ENCODE measurements around the gene AJAP1.
A peak's percentile ranks its signal among the peaks of the same experiment; 100 is the strongest.

DNA sequence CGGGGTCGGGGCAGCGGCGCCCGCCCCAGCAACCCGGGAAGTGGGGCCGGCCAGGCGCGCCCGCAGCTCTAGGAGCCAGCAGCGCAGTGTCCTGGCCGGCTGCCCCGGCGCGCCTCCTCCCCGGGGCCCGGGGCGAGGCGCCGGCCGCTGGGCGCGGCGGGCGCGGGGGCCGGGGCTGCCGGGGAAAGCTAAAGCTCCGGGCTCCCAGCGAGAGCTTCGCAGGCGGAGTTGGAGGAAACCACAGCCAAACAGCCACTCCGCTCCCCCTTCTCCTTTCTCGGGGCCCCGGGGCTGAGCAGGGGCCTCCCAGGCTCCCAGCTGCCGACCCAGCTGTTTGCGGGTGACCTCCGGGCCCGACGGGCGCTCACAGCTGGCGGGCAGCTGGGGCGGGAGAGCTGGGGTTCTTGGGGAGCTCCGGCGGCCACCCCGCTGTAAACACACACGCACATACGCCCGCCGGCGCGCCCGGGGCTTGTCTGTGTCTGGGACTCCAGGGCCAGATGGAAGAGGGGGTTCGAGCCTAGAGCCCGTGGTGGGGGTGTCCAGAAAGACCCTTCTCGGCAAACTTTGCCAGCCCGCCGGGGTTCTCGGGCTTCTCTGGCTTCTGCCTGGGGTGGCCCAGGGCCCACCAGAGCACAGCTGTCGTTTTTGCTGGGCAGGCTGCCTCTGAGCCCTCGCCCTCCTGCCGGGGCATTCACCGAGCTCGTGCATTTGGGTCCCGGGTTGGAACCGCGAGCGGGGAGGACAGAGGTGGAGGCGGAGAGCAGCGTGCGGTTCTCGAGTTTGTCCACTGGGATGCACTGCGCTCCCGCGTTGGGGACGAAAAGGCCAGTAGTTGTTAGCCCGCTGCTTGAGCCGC is 1.5 kb downstream of the AJAP1 start:
- no peak for TF ChIP-seq POLR2A (IDR thresholded peaks at IDR 0.05; ENCODE audit: borderline replicate concordance, extremely low read depth, insufficient read depth, insufficient read length)
- TF ChIP-seq, protein P1, sequence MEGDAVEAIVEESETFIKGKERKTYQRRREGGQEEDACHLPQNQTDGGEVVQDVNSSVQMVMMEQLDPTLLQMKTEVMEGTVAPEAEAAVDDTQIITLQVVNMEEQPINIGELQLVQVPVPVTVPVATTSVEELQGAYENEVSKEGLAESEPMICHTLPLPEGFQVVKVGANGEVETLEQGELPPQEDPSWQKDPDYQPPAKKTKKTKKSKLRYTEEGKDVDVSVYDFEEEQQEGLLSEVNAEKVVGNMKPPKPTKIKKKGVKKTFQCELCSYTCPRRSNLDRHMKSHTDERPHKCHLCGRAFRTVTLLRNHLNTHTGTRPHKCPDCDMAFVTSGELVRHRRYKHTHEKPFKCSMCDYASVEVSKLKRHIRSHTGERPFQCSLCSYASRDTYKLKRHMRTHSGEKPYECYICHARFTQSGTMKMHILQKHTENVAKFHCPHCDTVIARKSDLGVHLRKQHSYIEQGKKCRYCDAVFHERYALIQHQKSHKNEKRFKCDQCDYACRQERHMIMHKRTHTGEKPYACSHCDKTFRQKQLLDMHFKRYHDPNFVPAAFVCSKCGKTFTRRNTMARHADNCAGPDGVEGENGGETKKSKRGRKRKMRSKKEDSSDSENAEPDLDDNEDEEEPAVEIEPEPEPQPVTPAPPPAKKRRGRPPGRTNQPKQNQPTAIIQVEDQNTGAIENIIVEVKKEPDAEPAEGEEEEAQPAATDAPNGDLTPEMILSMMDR (IDR thresholded peaks at IDR 0.05 in 2 of 3, conservative IDR thresholded peaks at IDR 0.05 in 1 of 3; ENCODE audit: borderline replicate concordance in 1 of 3, insufficient read depth in 1 of 3, low read depth in 2 of 3, low read length in 2 of 3), result peak; percentile 13 to 57 (median 36); a peak in 4 of 6 replicates
- no peak for TF ChIP-seq SIN3A (IDR thresholded peaks at IDR 0.05; ENCODE audit: low read depth)
- no peak for TF ChIP-seq EZH2 (IDR thresholded peaks at IDR 0.05)
- TF ChIP-seq CEBPB (IDR thresholded peaks at IDR 0.05; ENCODE audit: low read depth), result no peak
- TF ChIP-seq, protein P2, sequence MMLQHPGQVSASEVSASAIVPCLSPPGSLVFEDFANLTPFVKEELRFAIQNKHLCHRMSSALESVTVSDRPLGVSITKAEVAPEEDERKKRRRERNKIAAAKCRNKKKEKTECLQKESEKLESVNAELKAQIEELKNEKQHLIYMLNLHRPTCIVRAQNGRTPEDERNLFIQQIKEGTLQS (IDR thresholded peaks at IDR 0.05), result no peak
- no peak for TF ChIP-seq YY1 (IDR thresholded peaks at IDR 0.05; ENCODE audit: extremely low read depth, insufficient replicate concordance, low read depth, low read length)
- no peak for TF ChIP-seq POLR2AphosphoS5 (IDR thresholded peaks at IDR 0.05; ENCODE audit: low read depth, low read length)
- TF ChIP-seq ZFX (IDR thresholded peaks at IDR 0.05), result no peak
- TF ChIP-seq REST (IDR thresholded peaks at IDR 0.05; ENCODE audit: low read depth), result no peak
- no peak for TF ChIP-seq EZH2phosphoT487 (IDR thresholded peaks at IDR 0.05; ENCODE audit: borderline replicate concordance)
- peak; percentile 44 for TF ChIP-seq RAD21 (IDR thresholded peaks at IDR 0.05; ENCODE audit: low read depth)

Measured in HCT116 (cell line).